ENCODE results near the gene NKD1.
A peak's percentile ranks its signal among the peaks of the same experiment; 100 is the strongest.

The NKD1 gene

DNA sequence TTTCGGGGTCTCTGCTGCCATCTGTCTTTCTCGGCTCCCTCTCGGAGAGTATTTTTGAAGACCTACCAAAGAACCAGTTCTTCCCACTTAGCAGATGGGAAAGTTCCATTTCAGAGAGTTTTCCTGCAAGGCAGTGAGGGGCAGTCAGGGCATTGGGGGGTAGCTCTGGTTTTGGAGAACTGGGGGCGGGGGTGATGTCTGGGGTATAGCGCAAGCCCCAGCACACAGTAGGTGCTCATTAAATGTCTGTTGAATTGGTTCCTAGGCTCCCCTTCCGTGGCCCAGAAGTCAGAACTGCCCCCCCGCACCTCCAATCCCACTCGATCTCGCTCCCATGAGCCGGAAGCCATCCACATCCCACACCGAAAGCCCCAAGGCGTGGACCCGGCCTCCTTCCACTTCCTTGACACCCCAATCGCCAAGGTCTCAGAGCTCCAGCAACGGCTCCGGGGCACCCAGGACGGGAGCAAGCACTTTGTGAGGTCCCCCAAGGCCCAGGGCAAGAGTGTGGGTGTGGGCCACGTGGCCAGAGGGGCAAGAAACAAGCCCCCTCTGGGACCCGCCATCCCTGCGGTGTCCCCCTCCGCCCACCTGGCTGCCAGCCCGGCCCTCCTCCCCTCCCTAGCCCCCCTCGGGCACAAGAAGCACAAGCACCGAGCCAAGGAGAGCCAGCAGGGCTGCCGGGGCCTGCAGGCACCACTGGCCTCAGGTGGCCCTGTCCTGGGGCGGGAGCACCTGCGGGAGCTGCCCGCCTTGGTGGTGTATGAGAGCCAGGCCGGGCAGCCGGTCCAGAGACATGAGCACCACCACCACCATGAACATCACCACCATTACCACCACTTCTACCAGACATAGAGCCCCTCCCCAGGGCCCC lies 85.0 kb downstream of the NKD1 start:
- DNase-seq: no peak

DNA sequence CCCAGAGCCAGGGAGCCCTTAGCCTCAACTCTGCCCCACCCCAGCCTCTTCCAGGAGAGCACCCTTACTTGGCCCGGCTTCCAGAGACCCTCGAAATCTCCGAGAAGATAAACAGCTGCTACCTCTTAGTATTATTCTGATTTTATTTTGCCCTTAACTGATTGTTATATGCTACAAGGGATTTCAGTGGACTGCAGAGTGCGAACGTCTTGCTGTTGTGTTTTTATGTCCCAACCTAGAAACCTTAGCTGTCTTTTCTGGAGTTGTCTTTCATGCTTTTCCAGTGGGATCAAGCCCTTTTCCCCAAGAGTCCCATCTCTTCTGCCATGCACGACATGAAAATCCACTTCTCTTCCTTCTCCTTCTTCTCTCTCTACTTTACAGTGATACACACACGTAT lies 85.9 kb downstream of the NKD1 start:
- DNase-seq: no peak

DNA sequence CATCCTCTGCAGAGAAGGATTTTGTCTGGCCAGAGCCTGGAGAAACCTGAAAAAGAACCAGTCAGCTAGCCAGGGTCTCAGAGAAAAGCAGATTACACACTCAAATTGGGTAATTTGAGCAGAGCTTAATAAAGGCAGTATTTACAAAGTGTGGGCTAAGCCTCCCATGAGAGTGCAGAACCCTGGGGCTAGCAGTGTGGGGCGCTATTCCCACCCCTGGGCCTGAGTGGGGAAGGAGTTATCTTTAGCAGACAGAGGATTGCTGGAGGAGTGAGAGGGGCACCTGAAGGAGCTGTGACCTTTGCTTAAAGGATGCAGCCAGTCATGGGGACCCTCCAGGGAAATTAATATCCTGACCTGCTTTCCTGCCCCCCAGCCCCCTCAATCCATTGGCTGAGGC lies 86.8 kb downstream of the NKD1 start:
- no peak for DNase-seq

DNA sequence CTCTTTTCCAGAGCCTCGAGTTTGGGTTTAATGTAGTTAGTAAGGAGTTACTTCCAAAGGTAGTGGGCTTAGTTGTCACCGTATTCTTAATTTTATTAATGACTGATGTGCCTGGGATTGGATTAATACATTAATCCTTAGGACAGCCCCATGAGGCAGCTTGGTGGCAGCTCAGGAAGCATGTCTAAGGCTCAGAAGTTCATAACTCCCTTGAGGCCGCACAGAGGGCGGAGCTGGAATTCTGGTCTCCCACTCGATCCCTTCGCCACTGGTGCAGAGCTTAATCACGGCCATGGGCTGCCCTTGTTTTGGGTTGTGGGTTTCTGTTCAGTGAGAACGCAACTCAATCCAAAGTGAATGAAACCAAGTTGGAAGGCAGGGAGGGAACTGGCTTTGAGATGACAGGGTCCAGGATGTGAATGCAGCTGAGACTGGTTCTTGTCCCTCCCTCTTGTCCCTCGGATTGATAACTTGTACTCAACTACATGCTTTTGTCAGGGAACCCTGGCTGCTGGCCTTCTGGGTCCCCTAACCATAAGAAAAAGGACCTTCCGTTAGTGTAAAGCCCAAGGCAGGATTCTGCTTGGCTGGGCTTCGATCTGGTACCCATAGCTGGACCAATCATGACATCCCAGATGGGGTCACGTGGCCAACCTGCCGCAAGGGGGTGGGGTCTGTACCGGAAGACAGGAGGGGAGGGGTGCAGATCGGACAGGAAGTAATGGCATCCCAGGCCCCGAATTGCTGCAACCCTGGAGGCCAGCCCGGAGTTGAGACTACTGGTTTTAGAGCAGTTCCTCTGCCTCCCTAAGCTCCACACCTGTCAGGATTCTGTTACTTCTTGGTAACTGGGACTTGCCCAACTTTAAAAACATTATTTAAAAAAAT lies 87.6 kb downstream of the NKD1 start:
- no peak for DNase-seq

- DNase-seq: no peak
Observed at GRCh38 chr16:50636753-50637374, 88.7 kb downstream of the NKD1 start.

DNA sequence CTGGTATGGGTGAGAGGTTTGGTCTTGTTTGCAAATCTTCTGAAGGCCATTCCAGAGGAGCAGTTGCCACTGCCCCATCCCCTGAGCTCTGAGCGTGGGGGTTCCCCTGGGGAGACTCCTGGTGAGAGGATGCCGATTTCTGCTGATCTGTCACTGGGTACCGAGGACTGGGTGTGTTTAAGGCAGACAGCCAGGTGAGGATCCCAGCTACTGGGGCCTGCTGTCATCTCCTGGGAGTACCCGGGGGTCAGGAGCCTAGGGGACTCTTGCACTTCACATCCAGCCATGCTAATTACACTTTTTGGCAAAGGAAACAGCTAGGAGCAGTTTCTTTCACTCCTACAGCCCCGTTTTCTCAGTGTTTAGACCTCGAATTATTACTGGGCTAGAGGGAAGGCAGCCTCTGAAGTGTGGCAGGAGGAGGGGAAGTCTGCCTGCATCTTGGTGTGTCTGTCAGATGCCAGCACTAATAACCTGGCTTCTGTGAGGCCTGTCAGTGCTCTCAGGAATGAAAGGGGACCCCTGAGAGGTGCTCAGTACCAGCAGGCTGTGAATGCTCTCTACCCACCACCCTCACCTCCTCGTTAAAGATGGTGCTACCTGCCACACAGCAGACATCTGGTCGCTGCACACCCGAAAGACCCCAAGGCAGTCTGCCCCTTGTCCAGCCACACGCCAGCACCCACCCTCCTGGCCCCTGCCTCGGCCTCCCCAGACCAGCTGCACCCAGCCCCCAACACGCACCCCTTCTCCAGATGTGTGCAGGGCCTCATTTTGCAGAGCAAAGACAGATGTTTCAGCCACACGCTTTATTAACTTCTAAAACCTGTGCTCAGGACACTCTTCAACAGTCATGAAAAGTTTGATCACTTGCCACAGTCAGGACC lies 89.8 kb downstream of the NKD1 start:
- no peak for DNase-seq

GRCh38 chr16:50638816-50639670 lies 90.8 kb downstream of the NKD1 start:
- no peak for DNase-seq

DNA sequence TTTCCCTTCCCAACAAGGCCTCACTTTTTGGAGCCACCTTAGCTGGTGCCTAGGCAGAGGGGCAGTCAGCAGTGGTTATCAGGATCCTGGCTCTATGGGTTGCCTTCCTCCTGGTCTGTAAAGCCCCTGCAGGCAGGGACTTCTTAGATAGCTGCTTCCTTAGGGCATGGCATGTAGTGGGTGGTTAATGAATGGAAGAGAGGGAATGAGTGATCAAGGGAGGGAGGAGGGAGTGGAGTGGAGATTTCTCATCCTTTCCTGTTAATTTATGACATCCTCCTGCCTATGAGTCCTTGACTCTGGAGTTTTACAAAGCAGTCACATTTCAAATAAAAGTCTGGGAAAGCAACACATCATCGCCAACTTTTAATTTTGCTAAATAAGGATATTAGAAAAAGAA lies 92.2 kb downstream of the NKD1 start:
- no peak for DNase-seq

GRCh38 chr16:50640919-50641817 lies 93.0 kb downstream of the NKD1 start:
- no peak for DNase-seq

DNA sequence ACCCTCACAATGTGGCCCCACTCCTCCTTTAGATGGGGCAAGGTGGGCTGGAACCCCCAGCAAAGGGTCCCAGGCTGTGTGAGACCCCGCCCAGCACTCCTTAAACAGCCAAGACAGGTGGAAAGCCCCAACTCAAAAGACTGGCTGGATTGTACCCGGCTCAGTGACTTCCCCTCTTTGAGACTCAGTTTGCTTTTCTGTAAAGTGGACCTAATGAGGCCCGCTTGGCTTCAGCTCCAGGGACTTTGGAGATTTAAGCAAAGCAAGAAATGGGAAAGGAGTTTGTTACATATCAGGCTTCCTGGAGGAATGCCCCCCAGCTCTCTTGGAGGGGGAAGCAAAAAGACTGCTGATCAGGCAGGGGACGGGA lies 93.6 kb downstream of the NKD1 start:
- no peak for DNase-seq

DNA sequence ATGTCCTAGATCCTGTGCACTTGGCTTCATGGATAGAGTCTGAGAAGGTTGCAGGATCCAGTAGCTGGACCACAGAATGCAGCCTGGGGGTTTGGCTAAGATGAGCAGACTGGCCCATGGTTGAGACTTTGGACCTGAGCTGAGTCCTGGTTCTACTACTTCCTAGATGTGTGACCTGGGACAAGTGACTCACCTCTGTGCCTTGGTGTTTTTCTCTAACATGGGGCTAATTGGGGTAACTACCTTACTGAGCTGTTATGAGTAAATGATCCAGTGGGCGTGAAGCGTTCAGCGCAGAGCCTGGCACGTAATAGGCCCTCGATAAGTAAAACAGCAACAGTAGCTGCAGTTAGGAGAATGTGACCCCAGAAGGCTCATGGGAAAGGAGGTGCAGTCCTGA lies 94.2 kb downstream of the NKD1 start:
- no peak for DNase-seq

- no peak for DNase-seq
Observed at GRCh38 chr16:50643192-50643591, 95.0 kb downstream of the NKD1 start.

DNA sequence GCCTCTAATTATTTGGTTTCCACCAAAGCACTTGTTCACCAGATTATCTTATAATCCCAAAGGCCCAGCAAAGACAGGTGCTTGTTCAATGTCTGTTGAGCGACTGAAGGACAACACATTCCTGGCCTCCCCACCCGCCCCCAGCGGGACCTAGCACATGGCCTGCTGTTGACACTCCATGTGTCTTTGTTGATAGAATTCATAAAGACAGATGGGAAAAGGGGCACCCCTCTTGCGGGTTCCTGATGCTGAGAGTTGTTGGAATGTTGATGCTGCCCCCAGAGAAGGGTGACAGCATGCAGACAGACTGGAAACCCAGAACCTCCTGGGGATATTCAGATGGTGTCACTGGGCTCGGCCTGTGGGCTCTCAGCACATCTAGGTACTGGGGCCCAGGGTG lies 96.0 kb downstream of the NKD1 start:
- DNase-seq: no peak

- DNase-seq: peak; percentile 39
Observed at GRCh38 chr16:50644729-50645128, 96.5 kb downstream of the NKD1 start.

- no peak for DNase-seq
Observed at GRCh38 chr16:50645563-50646220, 97.5 kb downstream of the NKD1 start.

GRCh38 chr16:50646345-50646744 lies 98.1 kb downstream of the NKD1 start:
- DNase-seq: no peak

DNA sequence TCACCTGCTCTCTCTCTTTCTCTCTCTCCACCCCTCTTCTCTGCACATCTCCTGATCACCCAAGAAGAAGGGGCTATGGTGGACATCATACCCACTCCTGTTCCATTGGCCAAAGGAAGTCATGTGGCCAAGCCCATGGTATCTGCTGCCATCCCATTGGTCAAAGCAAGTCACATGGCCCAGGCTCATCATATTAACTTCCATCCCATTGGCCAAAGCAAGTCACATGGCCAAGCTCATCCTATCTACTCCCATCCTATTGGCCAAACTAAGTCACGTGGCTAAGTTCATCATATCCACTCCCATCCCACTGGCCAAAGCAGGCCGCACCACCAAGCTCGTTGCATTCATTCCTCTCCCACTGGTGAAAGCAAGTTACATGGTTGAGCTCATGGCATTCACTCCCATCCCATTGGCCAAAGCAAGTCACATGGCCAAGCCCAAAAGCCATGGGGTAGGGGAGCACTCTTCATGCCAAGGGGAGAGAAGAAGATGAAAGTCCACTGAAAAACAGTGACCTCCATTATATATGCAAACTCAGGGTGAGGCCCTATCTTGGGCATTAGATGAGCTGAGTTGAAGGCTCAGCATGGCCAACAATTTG lies 103.7 kb downstream of the NKD1 start:
- DNase-seq: no peak

DNA sequence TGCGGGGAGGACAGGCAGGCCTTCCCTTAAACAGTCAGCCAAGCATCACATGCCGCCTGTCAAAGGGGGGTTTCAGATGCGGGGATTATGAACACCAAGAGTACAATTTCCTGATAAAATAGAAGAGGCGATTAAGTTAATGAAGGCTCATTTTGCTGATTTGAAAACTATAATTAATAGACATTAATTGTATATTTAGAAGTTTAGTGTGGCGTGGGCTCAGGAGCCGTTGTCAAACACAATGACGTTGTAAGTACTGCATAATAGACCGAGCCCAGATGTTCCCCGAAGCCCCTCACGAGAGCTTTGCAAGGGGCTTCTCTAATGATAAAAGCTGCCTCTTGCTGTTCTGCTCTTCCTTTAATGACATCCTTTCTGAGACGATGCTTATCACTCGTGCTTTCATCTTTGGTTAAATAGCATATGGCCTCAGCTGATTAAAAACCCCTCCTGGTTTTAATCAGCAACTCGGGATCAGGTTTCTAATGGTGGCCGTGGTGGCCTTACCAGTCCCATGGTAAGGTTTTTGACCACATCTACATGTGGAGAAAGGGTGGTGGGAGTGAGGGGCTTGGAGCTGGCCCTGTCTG lies 104.7 kb downstream of the NKD1 start:
- DNase-seq: no peak

Measured in CD4-positive, alpha-beta T cell treated with Interleukin-15 for 1 hour (primary cell).